Hematopoietic multipotent progenitor cell treated with erythropoietin and hydrocortisone succinate and interleukin-3 and kit ligand, for 6 days (in vitro differentiated cells): ENCODE measurements around the gene CD79B.

Source experiments
- DNase-seq: peaks from one replicate; pipeline ENCODE4 v3.0.0-alpha.2; 2015

CD79B gene

DNA sequence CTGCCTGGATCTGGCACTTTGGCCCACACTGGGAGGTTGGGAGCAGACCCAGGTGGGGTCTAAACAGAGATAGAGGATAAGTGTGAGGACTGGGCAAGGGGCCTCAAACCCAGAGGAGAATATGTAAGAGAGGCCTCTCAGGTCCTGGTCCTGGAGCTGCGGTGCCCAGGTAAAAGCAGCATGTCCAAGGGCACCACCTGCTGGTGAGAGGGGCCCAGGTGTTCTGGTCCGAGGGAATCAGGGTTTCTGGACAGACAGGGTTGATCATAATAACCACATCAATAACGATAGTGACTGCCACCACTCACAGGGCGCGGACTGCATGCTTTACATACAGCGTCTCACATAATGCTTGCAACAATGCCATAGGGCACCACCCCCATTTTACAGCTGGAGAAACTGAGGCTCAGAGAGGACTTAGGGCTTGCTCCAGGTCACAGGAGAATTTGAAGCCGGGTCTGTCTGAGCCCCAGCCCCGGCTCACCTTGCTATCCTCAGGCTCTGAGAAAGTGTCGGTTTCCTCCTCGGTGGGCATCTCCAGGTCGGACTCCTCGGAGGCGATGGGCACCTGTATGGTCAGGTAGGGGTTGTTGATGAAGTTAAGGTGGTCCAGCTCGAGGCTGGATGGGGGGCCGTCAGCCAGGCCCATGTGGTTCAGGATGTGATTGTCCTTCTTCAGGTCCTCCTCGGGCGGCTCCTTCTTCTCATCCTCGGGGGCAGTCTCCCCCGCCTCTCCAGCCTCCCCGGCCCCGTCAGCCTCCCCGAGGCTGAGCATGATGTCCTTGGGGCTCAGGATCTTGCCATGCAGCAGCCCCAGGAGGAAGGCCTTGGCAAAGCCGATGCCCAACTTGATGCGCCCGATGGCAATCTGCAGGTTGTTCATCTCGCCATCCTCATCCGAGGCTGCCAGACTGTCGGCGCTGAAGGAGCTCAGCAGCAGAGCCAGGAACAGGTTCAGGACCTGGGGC, 19.1 kb upstream of the CD79B start:
- no peak for DNase-seq

DNA sequence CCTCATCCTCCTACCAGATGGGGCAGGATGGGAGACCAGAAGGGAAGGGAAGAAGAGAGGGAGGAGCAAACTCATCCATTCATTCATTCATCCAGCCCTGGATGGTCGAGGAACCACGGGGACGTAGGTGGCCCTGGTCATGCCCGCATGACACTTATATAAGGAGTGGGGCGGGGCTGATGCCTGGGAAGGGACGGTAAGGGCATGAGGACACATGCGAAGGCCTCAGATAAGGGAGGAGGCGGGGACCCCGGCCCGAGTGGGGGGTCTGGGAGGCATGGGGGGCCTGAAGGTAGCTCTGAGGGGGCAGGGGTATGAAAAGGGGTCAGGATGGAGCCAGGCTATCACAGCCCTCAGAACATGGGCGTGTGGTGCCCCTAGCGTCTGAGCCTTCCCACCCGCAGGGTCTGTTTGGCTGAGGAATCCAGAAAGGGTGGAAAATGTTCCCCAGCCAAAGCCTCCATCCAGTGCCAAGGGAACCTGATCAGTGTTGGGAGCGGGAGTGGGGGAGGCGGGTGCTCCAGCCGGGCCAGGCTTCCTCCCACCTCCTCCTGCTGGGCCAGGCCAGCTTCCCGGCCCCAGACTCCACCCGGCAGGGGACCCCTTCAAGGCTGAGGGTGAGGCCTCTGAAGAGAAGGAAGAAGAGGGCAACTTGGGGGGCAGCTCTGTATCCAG, 17.6 kb upstream of the CD79B start:
- DNase-seq: no peak

DNA sequence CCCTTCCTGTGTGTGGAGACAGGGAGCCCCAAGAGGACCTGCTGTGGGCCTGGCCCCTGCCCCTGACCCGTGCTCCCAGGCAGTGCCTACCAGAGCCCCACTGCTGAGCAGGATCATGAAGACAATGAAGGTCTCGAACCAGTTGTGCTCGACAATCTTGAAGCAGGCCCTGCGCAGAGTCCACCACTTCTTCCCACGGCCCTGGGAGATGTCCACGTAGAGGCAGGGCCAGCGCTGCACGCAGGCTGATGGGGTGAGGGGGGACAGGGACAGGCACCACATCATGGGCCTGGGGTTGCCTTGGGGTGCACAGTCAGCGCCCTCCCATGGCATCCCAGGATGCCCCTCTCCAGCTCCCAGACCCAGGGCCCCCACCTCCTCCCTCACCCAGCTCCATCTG, 16.4 kb upstream of the CD79B start:
- DNase-seq: no peak

DNA sequence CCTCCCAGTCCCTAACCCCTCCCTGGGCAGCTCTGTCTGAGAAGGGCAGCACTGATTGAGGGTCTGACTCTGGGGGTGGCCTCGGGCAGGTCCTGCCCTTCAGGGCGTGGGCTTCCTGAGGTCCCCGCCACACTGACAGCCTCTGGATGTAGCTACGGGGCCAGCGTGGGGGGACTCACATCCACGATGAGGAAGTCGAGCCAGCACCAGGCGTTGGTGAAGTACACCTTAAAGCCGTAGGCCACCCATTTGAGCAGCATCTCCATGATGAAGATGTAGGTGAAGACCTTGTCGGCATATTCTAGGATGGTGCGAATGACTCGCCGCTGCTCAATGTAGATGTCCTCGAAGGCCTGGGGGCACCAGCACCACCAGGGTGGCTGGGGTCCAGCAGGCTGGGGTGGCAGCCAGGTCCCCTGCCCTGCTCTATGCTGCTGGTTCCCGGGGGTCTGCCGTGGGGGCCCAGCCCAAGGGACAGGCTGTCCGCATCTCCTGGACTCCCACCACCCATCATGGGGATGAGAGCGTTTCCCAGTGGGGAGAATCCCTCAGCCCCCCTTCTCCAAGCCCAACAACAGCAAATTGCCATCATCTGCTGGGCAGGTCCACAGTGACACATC, 15.7 kb upstream of the CD79B start:
- no peak for DNase-seq

DNA sequence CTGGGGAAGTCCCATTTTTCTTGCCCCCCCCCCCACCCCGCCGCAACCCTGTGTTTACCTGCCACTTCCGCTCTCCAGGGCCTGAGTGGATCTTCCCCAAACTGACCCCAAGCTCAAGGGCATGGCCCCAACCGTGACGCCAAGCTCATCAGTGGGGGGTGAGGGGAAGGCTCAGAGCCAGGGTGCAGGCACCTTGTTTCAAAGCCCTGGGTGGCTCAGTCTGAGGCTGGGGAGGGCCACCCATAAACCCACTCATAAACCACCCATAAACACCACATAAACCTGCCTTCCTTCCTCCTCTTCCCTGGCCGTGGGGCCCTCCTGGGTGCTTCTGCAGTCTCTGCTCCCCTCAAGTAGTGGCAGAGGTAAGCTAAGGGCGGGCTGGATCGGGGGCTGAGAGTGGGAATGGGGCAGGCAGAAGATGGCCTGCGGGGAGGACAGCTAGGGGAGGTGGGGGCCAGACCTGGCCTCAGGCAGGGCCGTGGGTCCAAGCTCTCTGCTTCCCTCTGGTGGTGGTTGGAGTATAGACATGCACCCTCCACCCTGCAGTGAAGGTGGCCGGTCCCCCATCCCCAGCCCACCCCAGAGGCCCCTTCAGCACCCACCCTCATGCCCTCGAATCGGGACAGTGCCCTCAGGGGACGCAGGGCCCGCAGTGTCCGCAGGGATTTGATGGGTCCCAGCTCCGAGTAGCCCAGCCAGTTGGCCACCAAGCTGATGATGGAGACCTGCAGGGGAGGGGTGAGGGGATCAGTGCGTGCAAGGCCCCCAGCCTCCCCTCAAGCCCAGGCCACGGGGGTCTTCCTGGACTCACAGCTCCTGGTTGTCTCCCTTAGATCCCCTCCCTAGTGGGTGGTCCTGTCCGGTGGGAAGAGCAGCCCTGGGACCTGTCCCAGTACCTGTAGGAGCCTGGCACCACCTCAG, 14.6 kb upstream of the CD79B start:
- DNase-seq: peak; percentile 83

- no peak for DNase-seq
Observed at GRCh38 chr17:63945784-63946439, 13.8 kb upstream of the CD79B start.

- DNase-seq: no peak
Observed at GRCh38 chr17:63944736-63945499, 12.8 kb upstream of the CD79B start.

- no peak for DNase-seq
Observed at GRCh38 chr17:63943745-63944144, 11.6 kb upstream of the CD79B start.

GRCh38 chr17:63942309-63942985, 10.3 kb upstream of the CD79B start:
- no peak for DNase-seq

DNA sequence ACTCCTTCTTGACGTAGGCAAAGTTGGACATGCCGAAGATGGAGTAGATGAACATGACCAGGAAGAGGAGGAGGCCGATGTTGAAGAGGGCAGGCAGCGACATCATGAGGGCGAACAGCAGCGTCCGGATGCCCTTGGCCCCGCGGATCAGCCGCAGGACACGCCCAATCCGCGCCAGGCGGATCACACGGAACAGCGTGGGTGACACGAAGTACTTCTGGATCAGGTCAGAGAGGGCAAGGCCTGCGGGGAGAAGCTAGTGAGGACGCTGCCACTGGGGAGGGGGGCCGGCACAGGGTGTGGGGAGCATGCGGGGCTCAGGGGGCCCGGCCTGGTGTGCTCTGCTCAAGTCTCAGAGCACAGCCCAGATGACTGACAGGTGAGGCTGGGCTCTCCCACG, 9.6 kb upstream of the CD79B start:
- no peak for DNase-seq

GRCh38 chr17:63941162-63941561, 9.0 kb upstream of the CD79B start:
- no peak for DNase-seq

- no peak for DNase-seq
Observed at GRCh38 chr17:63940584-63940983, 8.5 kb upstream of the CD79B start.

DNA sequence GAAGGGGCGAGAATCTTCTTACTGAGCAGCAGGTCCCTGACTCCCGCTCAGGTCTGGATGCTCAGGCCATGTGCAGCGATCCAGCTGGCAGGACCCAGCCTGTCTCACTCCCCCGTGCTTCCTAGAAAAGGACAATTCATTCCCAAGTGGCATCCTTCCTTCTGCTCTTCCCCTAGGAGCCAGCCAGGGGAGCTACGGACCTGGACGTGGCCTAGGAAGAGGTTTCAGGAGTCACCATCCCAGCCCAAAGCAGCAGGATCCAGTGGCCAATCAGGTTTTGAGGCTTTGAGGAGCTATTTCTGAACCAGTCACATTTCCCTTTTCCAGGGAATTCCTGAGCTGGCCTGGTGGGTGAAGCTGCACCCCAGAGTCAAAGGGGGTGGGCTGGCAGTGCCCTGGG, 7.8 kb upstream of the CD79B start:
- no peak for DNase-seq

DNA sequence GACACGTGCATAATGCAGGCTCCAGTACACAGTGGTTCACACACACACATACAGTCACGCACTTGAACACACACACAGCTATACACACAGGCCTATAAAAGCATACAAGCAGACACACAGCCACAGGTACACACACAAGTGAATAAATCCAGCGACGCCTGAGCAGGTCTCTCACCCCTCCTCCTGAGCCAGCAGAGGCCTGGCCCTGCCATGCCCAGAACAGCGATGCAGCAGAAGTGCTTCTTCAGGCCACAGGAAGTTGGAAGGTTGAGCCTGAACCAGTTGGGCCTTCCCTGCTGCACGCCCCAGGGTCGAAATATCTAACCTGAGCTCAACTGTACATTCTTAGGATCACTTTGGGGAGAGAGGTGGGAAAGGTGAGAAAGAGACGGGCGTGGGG, 7.3 kb upstream of the CD79B start:
- no peak for DNase-seq

DNA sequence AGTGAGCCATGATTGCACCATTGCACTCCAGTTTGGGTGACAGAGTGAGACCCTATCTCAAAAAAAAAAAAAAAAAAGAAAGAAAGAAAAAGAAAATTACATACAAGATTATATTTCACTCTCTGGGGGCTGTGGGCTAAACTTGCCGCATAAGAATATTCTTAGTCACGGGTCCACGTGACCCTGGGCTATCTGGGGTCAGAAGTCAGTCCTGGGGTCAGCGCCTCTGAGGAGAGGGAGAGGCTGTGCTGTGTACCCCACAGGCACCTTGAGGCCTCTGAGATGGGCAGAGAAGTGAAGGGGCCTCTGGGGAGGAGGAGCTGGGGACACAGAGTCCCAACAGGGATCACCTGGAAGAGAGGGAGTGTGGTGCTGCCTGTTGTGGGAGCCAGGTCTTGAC, 5.8 kb upstream of the CD79B start:
- no peak for DNase-seq

- DNase-seq: no peak
Observed at GRCh38 chr17:63937319-63937718, 5.2 kb upstream of the CD79B start.

DNA sequence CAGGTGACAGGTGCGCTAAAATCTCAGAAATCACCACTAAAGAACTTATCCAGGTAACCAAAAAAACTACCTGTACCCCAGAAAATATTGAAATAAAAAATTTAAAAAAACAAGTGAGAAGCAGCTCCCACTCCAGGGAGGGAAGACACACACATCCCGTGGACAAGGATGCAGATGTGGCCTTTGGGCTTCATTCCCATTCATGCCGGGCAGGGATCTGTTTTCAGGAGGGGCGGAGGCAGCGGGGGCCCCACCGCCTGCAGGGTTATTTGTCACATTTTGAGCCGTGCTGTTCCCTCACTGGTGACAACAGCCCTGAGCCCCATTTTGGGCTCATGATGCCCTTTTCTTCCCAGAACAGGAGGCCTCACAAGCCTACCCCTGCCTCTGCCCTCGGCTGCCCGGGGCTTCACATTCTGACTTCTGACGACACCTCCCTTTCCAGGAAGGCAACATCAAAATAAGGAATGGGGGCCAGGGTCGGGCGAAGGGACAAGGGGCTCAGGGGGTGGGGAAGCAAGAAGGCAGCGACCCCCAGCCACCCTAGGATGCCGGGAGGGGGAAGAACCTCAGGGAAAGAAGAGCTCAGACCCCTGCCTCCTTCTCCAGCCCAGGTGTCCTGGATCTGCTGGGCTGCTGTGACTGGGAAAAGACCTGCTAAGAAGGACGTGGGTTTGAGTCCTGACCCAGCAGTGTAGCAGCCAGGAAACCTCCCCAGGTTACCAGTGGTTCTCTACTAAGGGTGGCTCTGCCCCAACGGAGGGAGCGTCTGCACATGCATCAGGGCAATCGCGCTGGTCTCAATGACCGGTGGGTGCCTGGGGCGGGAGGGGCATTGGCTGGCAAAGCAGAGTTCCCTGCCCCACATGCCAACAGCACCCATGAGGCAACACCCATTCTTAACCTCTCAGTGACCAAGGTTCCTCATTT, 2.3 kb upstream of the CD79B start:
- no peak for DNase-seq

DNA sequence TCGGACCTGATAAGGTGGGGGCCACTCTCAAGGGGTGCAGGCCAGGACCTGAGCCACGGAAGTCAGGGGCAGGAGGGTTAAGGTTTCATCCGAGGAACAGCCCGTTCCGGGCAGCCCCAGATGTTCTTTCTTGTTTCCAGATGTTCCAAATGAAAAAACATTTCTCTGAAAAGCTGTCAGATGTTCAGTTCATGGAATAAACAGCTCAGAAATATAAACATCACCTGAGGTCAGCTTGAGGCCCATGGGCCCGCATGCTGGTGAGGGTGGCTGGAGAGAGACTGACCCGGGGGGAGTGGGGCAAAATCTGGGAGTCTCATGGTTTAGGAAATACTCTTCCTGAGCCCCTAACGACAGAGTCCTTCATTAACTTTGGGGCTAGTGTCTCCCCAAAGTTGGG, 1.5 kb upstream of the CD79B start:
- no peak for DNase-seq

GRCh38 chr17:63932721-63933120, 590 bp upstream of the CD79B start:
- no peak for DNase-seq
